CD8-positive, alpha-beta memory T cell (primary cell): Measurements from ENCODE around the gene PPFIA1. TPM values are rescaled to one million over a fixed set of nuclear protein-coding genes. Genes with fewer than 3 reads are reported as not detected.
A peak's percentile ranks its signal among the peaks of the same experiment; 100 is the strongest.

ENCODE experiments used
- CTCF ChIA-PET: fragments of 350-600 bp; sonication (Branson Sonifier 250); formaldehyde crosslinking; loops from one replicate; lab custom pipeline; 2021; ENCODE audit warnings: antibody characterized with exemption; lab: Charles Lee
- POLR2A ChIA-PET: fragments of 350-600 bp; sonication (Branson Sonifier 250); formaldehyde crosslinking; loops from one replicate; lab custom pipeline; 2021; ENCODE audit warnings: antibody characterized with exemption; lab: Charles Lee
- DNase-seq, 5 donors: peaks; one replicate each; pipeline versions ENCODE4 v3.0.0 to v3.0.0-alpha.2; 2020 to 2022; ENCODE audit warnings: mixed read lengths in 1 of 5
- H3K27ac ChIP-seq: one replicate; pipeline ENCODE4 v1.7.0; 2013; ENCODE audit warnings: low read depth, mild to moderate bottlenecking, low read length, moderate library complexity
- H3K27me3 ChIP-seq: 2 replicates; pipeline ENCODE4 v1.7.0; 2013; ENCODE audit warnings: low read length, mild to moderate bottlenecking; ENCODE audit not compliant: insufficient read depth, poor library complexity, severe bottlenecking
- H3K36me3 ChIP-seq: 2 replicates; pipeline ENCODE4 v1.7.0; 2013; ENCODE audit warnings: mild to moderate bottlenecking, low read length, moderate library complexity; ENCODE audit not compliant: insufficient read depth
- H3K4me1 ChIP-seq: 2 replicates; pipeline ENCODE4 v1.7.0; 2013; ENCODE audit warnings: mild to moderate bottlenecking, low read length, moderate library complexity; ENCODE audit not compliant: insufficient read depth
- H3K4me3 ChIP-seq: 2 replicates; pipeline ENCODE4 v1.7.0; 2013; ENCODE audit warnings: mild to moderate bottlenecking, low read length
- H3K9me3 ChIP-seq: 2 replicates; pipeline ENCODE4 v1.7.0; 2013; ENCODE audit warnings: mild to moderate bottlenecking, low read length
- H3K27ac Mint-ChIP-seq, 8 donors: one replicate each; pipeline ENCODE4 v1.8.0; 2020 to 2021; ENCODE audit warnings: mixed read lengths in 8 of 8, mild to moderate bottlenecking in 6 of 8, inconsistent platforms in 3 of 8, moderate library complexity in 3 of 8
- H3K27me3 Mint-ChIP-seq, 2 donors: one replicate each; pipeline ENCODE4 v1.8.0; 2020 to 2021; ENCODE audit warnings: mixed read lengths in 2 of 2, mild to moderate bottlenecking in 1 of 2, moderate library complexity in 1 of 2
- H3K36me3 Mint-ChIP-seq, 3 donors: one replicate each; pipeline ENCODE4 v1.8.0; 2020 to 2021; ENCODE audit warnings: mixed read lengths in 3 of 3, inconsistent platforms in 1 of 3, mild to moderate bottlenecking in 1 of 3
- H3K4me1 Mint-ChIP-seq, 3 donors: one replicate each; pipeline ENCODE4 v1.8.0; 2020 to 2021; ENCODE audit warnings: mixed read lengths in 3 of 3, inconsistent platforms in 1 of 3, mild to moderate bottlenecking in 1 of 3
- H3K4me3 Mint-ChIP-seq, 7 donors: one replicate each; pipeline ENCODE4 v1.8.0; 2020 to 2021; ENCODE audit warnings: mixed read lengths in 7 of 7, mild to moderate bottlenecking in 6 of 7, moderate library complexity in 4 of 7, inconsistent platforms in 2 of 7
- H3K9me3 Mint-ChIP-seq, 5 donors: one replicate each; pipeline ENCODE4 v1.8.0; 2020 to 2022; ENCODE audit warnings: mixed read lengths in 5 of 5, mild to moderate bottlenecking in 3 of 5, moderate library complexity in 2 of 5, inconsistent platforms in 1 of 5
- polyA plus RNA-seq: library from polyadenylated mRNA; unstranded; fragments of 300-500 nt; fragmentation: Illumina TruSeq; gene quantifications from one replicate; pipeline ENCODE4 v1.2.3, GENCODE V29; 2021
- total RNA-seq, 2 experiments: library from RNA; stranded (reverse); gene quantifications; one replicate each; pipeline ENCODE4 v1.2.3, GENCODE V29; 2021

PPFIA1 gene
- total RNA-seq = 10 to 100 TPM; 39.9 to 44.4 TPM
- 18.8 TPM for polyA plus RNA-seq

DNA sequence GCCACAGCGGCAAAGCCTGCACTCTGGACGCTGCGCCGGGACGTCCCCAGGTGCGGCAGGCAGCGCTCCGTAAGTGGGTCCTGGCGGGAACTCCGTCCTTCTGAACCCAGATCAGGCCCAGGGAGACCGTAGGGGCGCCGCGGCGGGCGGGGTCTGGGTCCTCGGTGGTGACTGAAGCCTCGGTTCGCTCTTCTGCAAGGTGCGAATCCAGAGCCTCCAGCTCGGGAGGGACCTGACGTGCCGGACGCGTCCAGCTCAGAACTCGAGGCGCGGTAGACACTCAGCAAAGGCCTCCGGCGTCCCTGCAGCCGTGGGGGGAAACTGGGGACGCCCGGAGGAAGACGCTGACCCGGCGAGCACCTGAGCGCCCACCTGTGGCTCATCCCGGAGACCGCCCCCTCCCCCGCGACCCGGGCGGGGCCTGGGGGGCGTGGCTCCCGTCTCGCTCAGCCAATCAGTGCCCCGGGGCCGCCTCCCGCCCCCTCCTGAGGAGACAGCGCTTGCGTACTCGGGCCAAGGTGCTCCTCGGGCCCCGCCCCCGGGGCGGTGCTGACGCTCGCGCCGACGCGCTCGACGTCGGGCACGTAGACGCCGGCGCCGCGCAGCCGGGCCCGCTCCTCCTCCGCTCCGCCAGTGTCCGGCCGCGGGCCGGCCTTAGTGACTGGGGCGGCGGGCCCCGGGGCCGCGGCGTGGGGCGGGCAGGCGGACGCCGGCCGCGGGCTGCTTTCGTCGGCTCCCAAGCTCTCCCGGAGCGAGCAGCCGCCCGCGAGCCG is at the start of gene PPFIA1:
PPFIA1 (plus strand) TSS at position 587 of the 773 bp plus-strand sequence. CDS start 1,483 bp downstream, outside the sequence.
- Mint-ChIP-seq H3K4me3 (peak within 1 kb of the TSS; percentile 88 to 95 (median 89)), H3K4me1 (peaks cover 32 to 52% (median 46%) of the 10 kb centered on the region in 3 donors), H3K9me3 (no peaks in the 10 kb centered on the region), H3K36me3 (peaks cover 5 to 32% (median 8%) of the 10 kb centered on the region in 3 donors), H3K27me3 (peaks cover 14 to 18% of the 10 kb centered on the region in 2 donors), H3K27ac (peak within 1 kb of the TSS; percentile 68 to 93 (median 86))
- Histone ChIP-seq H3K4me1 (peaks cover 21% of the 10 kb centered on the region), H3K27ac (peak within 1 kb of the TSS; percentile 54), H3K4me3 (peak within 1 kb of the TSS; percentile 85), H3K27me3 (no peaks in the 10 kb centered on the region), H3K9me3 (no peaks in the 10 kb centered on the region), H3K36me3 (peaks cover 15% of the 10 kb centered on the region)
- CTCF ChIA-PET = interaction anchor here (1.1 to 1.6 kb wide), 3 partner anchors 56 to 74 kb away, joined by 3 to 5 read pairs (median 4); no protein-coding TSS in a partner anchor
- peak; percentile 94 to 98 (median 96) for DNase-seq
- POLR2A ChIA-PET = interaction anchor here (1.0 kb wide), 1 partner anchor 67 kb away, joined by 3 read pairs; the partner anchor contains the start of gene FADD

DNA sequence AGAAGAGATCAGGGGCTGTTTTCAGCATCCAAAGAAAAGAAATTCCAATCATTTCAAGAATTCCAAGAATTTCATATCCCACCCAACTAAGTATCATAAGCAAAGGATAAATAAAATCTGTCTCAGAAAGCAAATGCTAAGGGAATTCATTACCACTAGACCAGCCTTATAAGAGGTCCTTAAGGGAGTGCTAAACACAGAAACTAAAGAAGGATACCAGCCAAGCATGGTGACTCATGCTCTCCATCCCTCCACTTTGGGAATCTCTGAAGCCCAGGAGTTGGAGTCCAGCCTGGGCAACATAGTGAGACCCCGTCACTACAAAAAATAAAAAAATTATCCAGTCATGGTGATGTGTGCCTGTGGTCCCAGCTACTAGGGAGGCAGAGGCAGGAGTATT is 49.6 kb upstream of the PPFIA1 start:
- peaks cover 0 to 5% (median 0%) of the 10 kb centered on the region in 3 donors for H3K36me3 Mint-ChIP-seq
- Histone ChIP-seq H3K27me3 (no peaks in the 10 kb centered on the region), H3K4me3 (no peak overlapping the region), H3K9me3 (no peaks in the 10 kb centered on the region), H3K4me1 (no peaks in the 10 kb centered on the region), H3K36me3 (no peaks in the 10 kb centered on the region), H3K27ac (no peak overlapping the region)
- H3K4me3 Mint-ChIP-seq = no peak overlapping the region
- no peaks in the 10 kb centered on the region for H3K9me3 Mint-ChIP-seq
- no peak overlapping the region for H3K27ac Mint-ChIP-seq
- ChIA-PET CTCF (interaction anchor here (1.1 kb wide), 1 partner anchor 25 kb away, joined by 3 read pairs; no protein-coding TSS in a partner anchor), POLR2A (no interaction called here)
- peaks cover 15 to 20% of the 10 kb centered on the region in 2 donors for H3K27me3 Mint-ChIP-seq
- no peaks in the 10 kb centered on the region for H3K4me1 Mint-ChIP-seq
- no peak for DNase-seq

DNA sequence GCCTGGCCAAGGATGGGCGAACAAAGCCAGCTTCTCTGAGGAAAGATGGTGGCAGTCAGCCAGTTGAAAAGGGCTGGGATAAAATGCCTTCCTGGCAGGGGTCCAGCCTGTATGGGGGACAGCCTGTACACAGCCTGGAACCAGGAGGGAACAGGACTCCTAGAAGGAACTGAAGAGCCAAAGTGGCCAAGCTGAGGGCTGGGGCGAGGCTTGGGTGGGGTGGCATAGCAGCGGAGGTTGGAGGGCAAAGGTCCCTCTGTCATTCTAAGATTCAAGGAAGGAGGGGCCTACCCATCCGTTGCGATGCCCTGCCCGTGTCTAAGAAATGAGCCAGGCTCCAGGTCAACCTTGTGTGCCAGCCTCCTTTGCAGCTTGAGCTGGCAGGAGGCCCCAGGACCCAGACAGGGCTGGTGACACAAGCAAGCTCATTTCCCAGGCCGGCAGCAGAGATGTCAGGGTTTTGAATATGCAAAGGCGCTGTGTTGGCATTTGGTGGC is 44.8 kb upstream of the PPFIA1 start:
- H3K9me3 Mint-ChIP-seq = no peaks in the 10 kb centered on the region
- POLR2A ChIA-PET = no interaction called here
- H3K4me3 Mint-ChIP-seq = no peak overlapping the region
- Histone ChIP-seq H3K9me3 (no peaks in the 10 kb centered on the region), H3K36me3 (no peaks in the 10 kb centered on the region), H3K4me3 (no peak overlapping the region), H3K4me1 (no peaks in the 10 kb centered on the region), H3K27ac (no peak overlapping the region), H3K27me3 (no peaks in the 10 kb centered on the region)
- H3K4me1 Mint-ChIP-seq = no peaks in the 10 kb centered on the region
- CTCF ChIA-PET = no interaction called here
- no peak for DNase-seq
- H3K27ac Mint-ChIP-seq = no peak overlapping the region
- H3K27me3 Mint-ChIP-seq = peaks cover 10 to 13% of the 10 kb centered on the region in 2 donors
- H3K36me3 Mint-ChIP-seq = peaks cover 0 to 3% (median 0%) of the 10 kb centered on the region in 3 donors

DNA sequence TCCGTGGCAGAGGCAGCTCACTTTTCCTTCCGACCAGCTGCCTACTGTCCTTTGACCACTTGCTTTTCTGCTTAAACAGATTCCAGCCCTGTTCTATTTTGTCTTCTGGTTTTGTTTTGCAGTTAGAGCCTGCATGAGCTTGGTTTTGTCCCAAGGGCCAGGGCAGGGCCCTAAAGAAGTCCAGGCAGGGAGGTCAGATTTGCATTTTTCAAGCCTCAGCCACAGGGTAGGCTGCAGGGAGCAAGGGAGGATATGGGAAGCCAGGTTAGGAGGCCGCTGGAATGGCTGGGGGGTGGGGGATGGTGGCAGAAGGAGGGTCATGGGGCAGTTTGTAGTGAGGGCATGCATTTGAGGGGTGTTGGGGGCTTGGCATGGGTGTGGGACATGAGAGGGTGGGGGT is 44.3 kb upstream of the PPFIA1 start:
- Mint-ChIP-seq H3K27me3 (peaks cover 10 to 11% of the 10 kb centered on the region in 2 donors), H3K9me3 (no peaks in the 10 kb centered on the region), H3K36me3 (no peaks in the 10 kb centered on the region), H3K4me3 (no peak overlapping the region), H3K4me1 (no peaks in the 10 kb centered on the region), H3K27ac (no peak overlapping the region)
- Histone ChIP-seq H3K9me3 (no peaks in the 10 kb centered on the region), H3K4me1 (no peaks in the 10 kb centered on the region), H3K27ac (no peak overlapping the region), H3K27me3 (no peaks in the 10 kb centered on the region), H3K36me3 (no peaks in the 10 kb centered on the region), H3K4me3 (no peak overlapping the region)
- ChIA-PET CTCF (no interaction called here), POLR2A (no interaction called here)
- DNase-seq = no peak

DNA sequence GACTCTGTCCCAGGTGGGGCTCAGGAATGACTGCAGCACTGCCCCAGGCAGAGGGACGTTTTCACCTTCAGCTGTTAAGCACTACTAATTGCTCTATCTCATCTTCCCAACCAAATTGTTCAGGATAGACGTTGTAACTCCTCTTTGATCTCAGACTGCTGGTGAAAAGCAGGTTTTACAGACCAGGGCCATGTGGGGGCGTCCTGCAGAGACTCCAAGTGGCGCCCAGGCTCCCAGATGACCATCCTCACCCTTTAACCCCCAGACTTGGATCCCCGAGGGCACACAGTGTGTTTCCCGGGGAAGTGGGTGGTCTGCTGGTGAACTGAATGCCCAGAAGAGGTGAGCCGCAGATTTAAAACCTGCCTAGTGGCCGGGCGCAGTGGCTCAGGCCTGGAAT is 43.5 kb upstream of the PPFIA1 start:
- no peaks in the 10 kb centered on the region for H3K9me3 Mint-ChIP-seq
- no peaks in the 10 kb centered on the region for H3K27me3 ChIP-seq
- no peaks in the 10 kb centered on the region for H3K36me3 Mint-ChIP-seq
- H3K4me3 Mint-ChIP-seq = no peak overlapping the region
- no peaks in the 10 kb centered on the region for H3K4me1 ChIP-seq
- H3K4me3 ChIP-seq = no peak overlapping the region
- ChIA-PET CTCF (no interaction called here), POLR2A (no interaction called here)
- H3K27me3 Mint-ChIP-seq = peaks cover 7 to 10% of the 10 kb centered on the region in 2 donors
- no peaks in the 10 kb centered on the region for H3K36me3 ChIP-seq
- no peak for DNase-seq
- no peaks in the 10 kb centered on the region for H3K9me3 ChIP-seq
- no peak overlapping the region for H3K27ac ChIP-seq
- H3K27ac Mint-ChIP-seq = no peak overlapping the region
- H3K4me1 Mint-ChIP-seq = no peaks in the 10 kb centered on the region

DNA sequence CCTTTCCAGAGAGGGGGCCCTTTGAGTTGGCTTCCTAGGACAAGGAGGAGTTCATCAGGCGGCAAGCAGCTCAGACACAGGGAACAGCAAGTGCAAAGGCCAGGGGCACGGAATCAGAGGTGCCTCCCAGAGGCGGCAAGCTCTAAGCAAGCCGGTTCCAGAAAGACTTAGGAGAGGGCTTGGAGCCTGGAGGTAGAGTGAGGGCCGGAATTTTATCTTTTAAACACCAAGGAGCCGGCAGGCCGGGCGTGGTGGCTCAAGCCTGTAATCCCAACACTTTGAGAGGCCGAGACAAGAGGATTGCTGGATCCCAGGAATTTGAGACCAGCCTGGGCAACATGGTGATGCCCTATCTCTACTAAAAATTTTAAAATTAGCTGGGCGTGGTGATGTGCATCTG is 40.8 kb upstream of the PPFIA1 start:
- Mint-ChIP-seq H3K27ac (no peak overlapping the region), H3K27me3 (peaks cover 10 to 15% of the 10 kb centered on the region in 2 donors), H3K4me3 (no peak overlapping the region), H3K4me1 (no peaks in the 10 kb centered on the region), H3K36me3 (no peaks in the 10 kb centered on the region), H3K9me3 (no peaks in the 10 kb centered on the region)
- H3K9me3 ChIP-seq = no peaks in the 10 kb centered on the region
- no peak overlapping the region for H3K27ac ChIP-seq
- no peak for DNase-seq
- CTCF ChIA-PET = no interaction called here
- H3K27me3 ChIP-seq = no peaks in the 10 kb centered on the region
- H3K4me1 ChIP-seq = no peaks in the 10 kb centered on the region
- POLR2A ChIA-PET = no interaction called here
- no peak overlapping the region for H3K4me3 ChIP-seq
- no peaks in the 10 kb centered on the region for H3K36me3 ChIP-seq

DNA sequence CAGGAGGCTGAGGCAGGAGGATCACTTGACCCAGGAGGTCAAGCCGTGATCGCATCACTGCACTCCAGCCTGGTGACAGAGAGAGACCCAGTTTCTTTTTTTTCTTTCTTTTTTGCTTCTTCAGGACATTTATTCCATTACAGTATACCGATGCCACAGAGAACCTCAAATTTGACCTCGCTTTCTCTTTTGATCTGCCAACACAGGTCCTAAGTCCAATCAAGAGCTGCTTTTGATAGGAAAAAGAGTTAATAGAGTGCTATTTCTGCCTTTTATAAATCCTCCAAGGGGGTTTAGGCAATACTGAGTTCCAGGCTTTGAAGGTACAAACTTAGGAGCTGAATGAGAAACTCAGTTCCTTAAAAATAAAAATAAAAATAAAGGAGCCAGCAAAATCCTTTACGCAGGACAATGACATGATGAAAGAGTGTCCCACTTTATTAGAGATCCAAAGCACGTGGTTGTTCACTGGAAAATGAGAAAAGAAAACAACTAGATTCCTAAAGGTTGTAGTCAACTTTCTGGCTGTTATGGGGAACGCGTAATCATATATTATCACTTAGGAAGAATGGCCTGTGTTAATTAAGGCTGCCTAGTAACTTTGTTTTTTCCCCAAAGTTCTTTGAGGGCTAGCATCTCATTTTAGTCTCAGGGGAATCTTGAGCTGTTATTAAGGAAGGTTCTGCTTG is 40.2 kb upstream of the PPFIA1 start:
- no peak overlapping the region for H3K27ac ChIP-seq
- no peaks in the 10 kb centered on the region for H3K36me3 ChIP-seq
- no peaks in the 10 kb centered on the region for H3K4me1 ChIP-seq
- Mint-ChIP-seq H3K27ac (no peak overlapping the region), H3K36me3 (no peaks in the 10 kb centered on the region), H3K4me3 (no peak overlapping the region), H3K4me1 (no peaks in the 10 kb centered on the region), H3K9me3 (no peaks in the 10 kb centered on the region), H3K27me3 (peaks cover 10 to 15% of the 10 kb centered on the region in 2 donors)
- no peak overlapping the region for H3K4me3 ChIP-seq
- ChIA-PET POLR2A (no interaction called here), CTCF (no interaction called here)
- H3K27me3 ChIP-seq = no peaks in the 10 kb centered on the region
- no peak for DNase-seq
- no peaks in the 10 kb centered on the region for H3K9me3 ChIP-seq
